PC-9 (cell line): ENCODE measurements around the gene RIOK2. TPM values are rescaled to one million over a fixed set of nuclear protein-coding genes. Genes with fewer than 3 reads are reported as not detected.
A peak's percentile ranks its signal among the peaks of the same experiment; 100 is the strongest.

Experiments
- BruUV-seq: library from RNA; stranded (reverse); fragments of 400-500 nt; replicated peaks from 2 replicates; lab custom pipeline; 2021; lab: Mats Ljungman, UMichigan
- CTCF ChIA-PET: fragments of 300-600 bp; sonication (Branson Sonifier 250); formaldehyde crosslinking; loops from one replicate; lab custom pipeline; 2022; ENCODE audit warnings: antibody characterized with exemption; lab: Charles Lee
- POLR2A ChIA-PET: fragments of 300-600 bp; sonication (Branson Sonifier 250); formaldehyde crosslinking; loops from one replicate; lab custom pipeline; 2022; ENCODE audit warnings: antibody characterized with exemption; ENCODE audit not compliant: unreplicated experiment; lab: Charles Lee
- DNase-seq, 2 experiments: peaks; one replicate each; pipeline versions ENCODE4 v3.0.0 to v3.0.0-alpha.2; 2015 to 2022; ENCODE audit warnings: mixed read lengths in 1 of 2
- H2AFZ ChIP-seq: fragments of 200-600 bp; sonication (generic); 2 replicates; pipeline ENCODE4 v1.8.1; 2017; ENCODE audit warnings: antibody characterized with exemption
- H3F3A ChIP-seq: fragments of 200-600 bp; sonication (generic); 2 replicates; pipeline ENCODE4 v1.8.1; 2017; ENCODE audit warnings: antibody characterized with exemption, mild to moderate bottlenecking, low read depth; ENCODE audit not compliant: insufficient read depth
- H3K27ac ChIP-seq: fragments of 200-600 bp; sonication (generic); 2 replicates; pipeline ENCODE4 v1.6.1; 2016; ENCODE audit warnings: mixed run types
- H3K27me3 ChIP-seq: fragments of 200-600 bp; sonication (generic); 2 replicates; pipeline ENCODE4 v1.6.1; 2016; ENCODE audit warnings: low read depth, mixed run types; ENCODE audit not compliant: insufficient read depth
- H3K36me3 ChIP-seq: fragments of 200-600 bp; sonication (generic); 2 replicates; pipeline ENCODE4 v1.6.1; 2016; ENCODE audit warnings: low read depth, mixed run types
- H3K4me1 ChIP-seq: fragments of 200-600 bp; sonication (generic); replicated peaks from 2 replicates; pipeline ENCODE4 v1.6.1; 2016; ENCODE audit warnings: mixed run types; ENCODE audit not compliant: insufficient read depth
- H3K4me2 ChIP-seq: fragments of 200-600 bp; sonication (generic); 2 replicates; pipeline ENCODE4 v1.6.1; 2017; ENCODE audit warnings: mixed run types
- H3K4me3 ChIP-seq: fragments of 200-600 bp; sonication (generic); 2 replicates; pipeline ENCODE4 v1.6.1; 2016; ENCODE audit warnings: mixed run types
- H3K79me2 ChIP-seq: fragments of 200-600 bp; sonication (generic); 2 replicates; pipeline ENCODE4 v1.6.1; 2017; ENCODE audit warnings: low read depth, mixed run types
- H3K9me2 ChIP-seq: fragments of 200-600 bp; sonication (generic); 2 replicates; pipeline ENCODE4 v1.8.1; 2017; ENCODE audit warnings: mild to moderate bottlenecking; ENCODE audit not compliant: insufficient read depth
- H3K9me3 ChIP-seq: fragments of 200-600 bp; sonication (generic); 2 replicates; pipeline ENCODE4 v1.8.1; 2016; ENCODE audit warnings: low read depth; ENCODE audit not compliant: insufficient read depth
- H4K20me1 ChIP-seq: fragments of 200-600 bp; sonication (generic); 2 replicates; pipeline ENCODE4 v1.8.1; 2017; ENCODE audit not compliant: insufficient read depth
- CTCF ChIP-seq: fragments of 200-600 bp; sonication (generic); conservative IDR thresholded peaks from 2 replicates; pipeline ENCODE4 v1.6.1; 2017; ENCODE audit warnings: mixed run types, antibody characterized with exemption, mild to moderate bottlenecking, moderate library complexity
- EZH2 ChIP-seq: fragments of 200-600 bp; sonication (generic); IDR thresholded peaks from 2 replicates; pipeline ENCODE4 v1.8.0; 2017; ENCODE audit warnings: antibody characterized with exemption, low read depth
- intact Hi-C: fragments of 100-400 bp; cut with micrococcal nuclease; formaldehyde crosslinking; loops from one replicate; pipeline ENCODE4 v1.10.0; 2022; ENCODE audit not compliant: unreplicated experiment
- total RNA-seq: library from RNA; stranded (reverse); gene quantifications from 2 replicates; pipeline ENCODE4 v1.2.3, GENCODE V29; 2021

The RIOK2 gene
- total RNA-seq, 1 experiment from 2014 or later, result 18.4 TPM

GRCh38 chr5:97150401-97150800, 32.6 kb downstream of the RIOK2 start:
- intact Hi-C loops, result no loop called here
- H3K36me3 ChIP-seq, result no peaks in the 10 kb centered on the region
- H3K27me3 ChIP-seq, result no peaks in the 10 kb centered on the region
- no peaks in the 10 kb centered on the region for H3K9me2 ChIP-seq
- H3K27ac ChIP-seq, result no peak overlapping the region
- no peaks in the 10 kb centered on the region for H3K79me2 ChIP-seq
- no peak overlapping the region for H3K4me3 ChIP-seq
- H3K9me3 ChIP-seq, result no peaks in the 10 kb centered on the region
- no peaks in the 10 kb centered on the region for H4K20me1 ChIP-seq
- H3F3A ChIP-seq, result no peaks in the 10 kb centered on the region
- TF ChIP-seq EZH2 (no peak), CTCF (no peak)
- H3K4me2 ChIP-seq, result no peak overlapping the region
- no peaks in the 10 kb centered on the region for H3K4me1 ChIP-seq
- no peak for DNase-seq
- BruUV-seq, result no TSS peak
- ChIA-PET CTCF (no interaction called here), POLR2A (no interaction called here)
- no peak overlapping the region for H2AFZ ChIP-seq

- Histone ChIP-seq H3K27ac (no peak overlapping the region), H3K79me2 (no peaks in the 10 kb centered on the region), H3F3A (no peaks in the 10 kb centered on the region), H3K9me3 (no peaks in the 10 kb centered on the region), H3K27me3 (no peaks in the 10 kb centered on the region), H3K4me2 (no peak overlapping the region), H3K9me2 (no peaks in the 10 kb centered on the region), H3K4me1 (no peaks in the 10 kb centered on the region), H3K4me3 (no peak overlapping the region), H3K36me3 (no peaks in the 10 kb centered on the region), H4K20me1 (no peaks in the 10 kb centered on the region), H2AFZ (no peak overlapping the region)
- no TSS peak for BruUV-seq
- intact Hi-C loops, result loop anchor here (10.0 kb wide), 1 partner anchor 215 kb away; the partner anchor contains the start of gene LNPEP
- ChIA-PET POLR2A (no interaction called here), CTCF (no interaction called here)
- no peak for TF ChIP-seq EZH2
- TF ChIP-seq CTCF, result no peak
- DNase-seq, result no peak
Observed at GRCh38 chr5:97149709-97150108, 33.3 kb downstream of the RIOK2 start.

GRCh38 chr5:97148288-97148687, 34.8 kb downstream of the RIOK2 start:
- no peaks in the 10 kb centered on the region for H3K9me3 ChIP-seq
- no peaks in the 10 kb centered on the region for H3K4me1 ChIP-seq
- H3K4me2 ChIP-seq, result no peak overlapping the region
- POLR2A ChIA-PET, result no interaction called here
- H3K9me2 ChIP-seq, result no peaks in the 10 kb centered on the region
- no peaks in the 10 kb centered on the region for H3F3A ChIP-seq
- TF ChIP-seq CTCF (no peak), EZH2 (no peak)
- H3K36me3 ChIP-seq, result no peaks in the 10 kb centered on the region
- H3K27ac ChIP-seq, result no peak overlapping the region
- H3K4me3 ChIP-seq, result no peak overlapping the region
- no peaks in the 10 kb centered on the region for H4K20me1 ChIP-seq
- H3K79me2 ChIP-seq, result no peaks in the 10 kb centered on the region
- no peak for DNase-seq
- H2AFZ ChIP-seq, result peak overlapping the region; percentile 16; the same call in 1 of the 2 replicates
- BruUV-seq, result no TSS peak
- intact Hi-C loops, result loop anchor here (10.0 kb wide), 1 partner anchor 213 kb away; the partner anchor contains the start of gene LNPEP
- CTCF ChIA-PET, result no interaction called here
- no peaks in the 10 kb centered on the region for H3K27me3 ChIP-seq
